RWPE2 (cell line): ENCODE results near the gene TSPEAR.

ENCODE experiments used
- ATAC-seq: fragments of 200-7000 bp; cut with Tn5 transposase; 3 replicates; pipeline ENCODE4 v1.9.1; 2021; ENCODE audit warnings: low read depth
- DNase-seq: peaks from one replicate; pipeline ENCODE4 v3.0.0-alpha.2; 2020; ENCODE audit warnings: low spot score
- H3K27ac ChIP-seq: fragments of 450-650 bp; 2 replicates; pipeline ENCODE4 v1.5.1; 2017; ENCODE audit warnings: mild to moderate bottlenecking; ENCODE audit not compliant: poor library complexity, severe bottlenecking
- H3K27me3 ChIP-seq: fragments of 250-450 bp; sonication (Bioruptor Pico); 2 replicates; pipeline ENCODE4 v1.5.1; 2021; ENCODE audit warnings: mild to moderate bottlenecking, moderate library complexity; ENCODE audit not compliant: insufficient read depth, poor library complexity, severe bottlenecking
- H3K36me3 ChIP-seq: fragments of 250-450 bp; sonication (Bioruptor Pico); 2 replicates; pipeline ENCODE4 v1.5.1; 2020; ENCODE audit warnings: low read depth, mild to moderate bottlenecking, moderate library complexity
- H3K4me1 ChIP-seq: fragments of 250-450 bp; sonication (Bioruptor Pico); 2 replicates; pipeline ENCODE4 v1.5.1; 2021; ENCODE audit warnings: mild to moderate bottlenecking, moderate library complexity; ENCODE audit not compliant: insufficient read depth, poor library complexity, severe bottlenecking
- H3K4me3 ChIP-seq: fragments of 250-450 bp; sonication (Bioruptor Pico); 2 replicates; pipeline ENCODE4 v1.5.1; 2021; ENCODE audit warnings: mild to moderate bottlenecking, moderate library complexity; ENCODE audit not compliant: severe bottlenecking
- H3K9me3 ChIP-seq: fragments of 250-450 bp; sonication (Bioruptor Pico); 2 replicates; pipeline ENCODE4 v1.5.1; 2021; ENCODE audit warnings: mild to moderate bottlenecking, moderate library complexity; ENCODE audit not compliant: severe bottlenecking
- CTCF ChIP-seq: fragments of 450-650 bp; IDR thresholded peaks from one replicate; pipeline ENCODE4 v1.5.1; 2017; ENCODE audit warnings: mild to moderate bottlenecking, moderate library complexity; ENCODE audit not compliant: poor library complexity, severe bottlenecking

TSPEAR gene

GRCh38 chr21:44471996-44472395 lies 239.4 kb downstream of the TSPEAR start:
- no peaks in the 10 kb centered on the region for H3K27me3 ChIP-seq
- H3K27ac ChIP-seq = no peak overlapping the region
- no peak for DNase-seq
- no peak for TF ChIP-seq CTCF
- ATAC-seq = no peak
- no peak overlapping the region for H3K4me3 ChIP-seq
- no peaks in the 10 kb centered on the region for H3K4me1 ChIP-seq
- H3K36me3 ChIP-seq = no peaks in the 10 kb centered on the region
- H3K9me3 ChIP-seq = no peaks in the 10 kb centered on the region

- Histone ChIP-seq H3K27me3 (no peaks in the 10 kb centered on the region), H3K9me3 (no peaks in the 10 kb centered on the region), H3K27ac (no peak overlapping the region), H3K4me1 (no peaks in the 10 kb centered on the region), H3K4me3 (no peak overlapping the region), H3K36me3 (no peaks in the 10 kb centered on the region)
- ATAC-seq = no peak
- no peak for DNase-seq
- no peak for TF ChIP-seq CTCF
These were observed 240.0 kb downstream of the TSPEAR start for GRCh38 chr21:44471341-44471740.

GRCh38 chr21:44467859-44468195 lies 243.5 kb downstream of the TSPEAR start:
- DNase-seq (no peak), ATAC-seq (no peak)
- H3K36me3 ChIP-seq = no peaks in the 10 kb centered on the region
- TF ChIP-seq CTCF = no peak
- no peak overlapping the region for H3K4me3 ChIP-seq
- no peak overlapping the region for H3K27ac ChIP-seq
- no peaks in the 10 kb centered on the region for H3K9me3 ChIP-seq
- no peaks in the 10 kb centered on the region for H3K4me1 ChIP-seq
- H3K27me3 ChIP-seq = no peaks in the 10 kb centered on the region

- Histone ChIP-seq H3K4me1 (no peaks in the 10 kb centered on the region), H3K36me3 (no peaks in the 10 kb centered on the region), H3K27me3 (no peaks in the 10 kb centered on the region), H3K4me3 (no peak overlapping the region), H3K27ac (no peak overlapping the region), H3K9me3 (no peaks in the 10 kb centered on the region)
- TF ChIP-seq CTCF = no peak
- ATAC-seq (no peak), DNase-seq (no peak)
These were observed 244.1 kb downstream of the TSPEAR start for GRCh38 chr21:44466996-44467858.

GRCh38 chr21:44466351-44466954 lies 244.9 kb downstream of the TSPEAR start:
- no peaks in the 10 kb centered on the region for H3K4me1 ChIP-seq
- H3K27ac ChIP-seq = no peak overlapping the region
- H3K4me3 ChIP-seq = no peak overlapping the region
- no peak for TF ChIP-seq CTCF
- no peaks in the 10 kb centered on the region for H3K9me3 ChIP-seq
- DNase-seq (no peak), ATAC-seq (no peak)
- no peaks in the 10 kb centered on the region for H3K36me3 ChIP-seq
- H3K27me3 ChIP-seq = no peaks in the 10 kb centered on the region
